Measurements from ENCODE around the gene ADA.
"Not testable (repeated sequence)": the region's sequence is repeated elsewhere in the genome, so short reads cannot be mapped to it uniquely, and the experiment has no call there.

ADA gene

DNA sequence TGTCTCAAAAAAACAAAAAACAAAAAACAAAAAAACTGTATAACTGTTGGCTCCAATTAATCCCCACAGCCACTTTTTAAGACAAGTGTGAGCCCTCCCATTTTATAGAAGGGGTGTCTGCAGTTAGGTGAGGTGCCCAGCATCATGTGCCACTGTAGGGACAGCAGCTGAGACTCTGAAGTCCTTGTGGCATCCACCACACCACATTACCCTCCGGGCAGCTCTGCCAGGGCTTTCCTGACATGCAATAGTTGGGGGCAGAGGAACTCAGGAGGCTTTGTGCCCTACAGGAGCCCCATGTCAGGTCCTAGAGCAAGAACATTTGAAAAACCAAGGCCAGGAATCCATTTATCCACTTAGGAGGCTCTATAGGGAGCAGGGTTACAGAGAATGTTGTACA, 51.8 kb downstream of the ADA start:
- DNase-seq (ENCODE audit: low read depth): no peak

DNA sequence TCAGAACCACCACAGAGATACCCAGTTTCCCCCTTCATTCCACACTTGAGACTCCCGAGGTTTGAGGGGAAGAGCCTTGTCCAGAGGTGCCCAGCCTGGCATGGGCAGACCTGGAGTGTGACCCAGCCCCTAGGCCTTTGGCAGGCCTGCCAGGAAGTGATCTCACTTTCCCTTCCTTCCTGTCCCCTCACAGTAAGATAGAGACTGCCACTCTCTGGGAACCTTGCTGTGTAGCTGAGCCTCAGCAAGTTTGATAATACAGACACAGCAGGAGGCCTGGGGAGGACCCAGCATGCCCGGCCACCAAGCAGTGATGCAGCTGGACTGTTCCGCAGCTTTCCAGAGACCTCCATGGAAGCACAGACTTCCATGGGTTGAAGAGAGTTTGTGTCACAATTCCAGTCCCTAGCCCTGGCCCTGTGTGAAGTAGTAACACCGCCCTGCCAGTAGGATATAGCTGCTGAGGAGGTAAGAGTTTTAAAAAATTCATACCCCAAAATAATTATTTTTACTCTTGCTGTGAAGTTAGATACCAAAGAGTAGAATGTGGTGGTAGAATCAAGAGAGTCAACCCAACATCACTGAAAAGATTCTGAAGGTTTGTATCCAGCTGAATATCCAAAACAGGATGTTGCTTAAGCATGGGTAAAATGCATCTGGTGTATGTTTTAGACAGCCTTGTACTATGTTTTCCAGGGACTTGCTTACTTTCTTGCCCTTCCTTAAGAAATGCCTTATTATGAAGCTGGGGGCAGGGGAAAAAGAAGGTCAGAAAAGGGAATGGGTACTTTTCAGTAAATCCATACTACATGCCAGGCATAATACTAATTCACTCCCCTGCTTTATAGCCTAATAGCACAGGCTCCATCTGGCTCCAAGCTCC, 52.8 kb downstream of the ADA start:
- no peak for DNase-seq (ENCODE audit: low read depth)

DNA sequence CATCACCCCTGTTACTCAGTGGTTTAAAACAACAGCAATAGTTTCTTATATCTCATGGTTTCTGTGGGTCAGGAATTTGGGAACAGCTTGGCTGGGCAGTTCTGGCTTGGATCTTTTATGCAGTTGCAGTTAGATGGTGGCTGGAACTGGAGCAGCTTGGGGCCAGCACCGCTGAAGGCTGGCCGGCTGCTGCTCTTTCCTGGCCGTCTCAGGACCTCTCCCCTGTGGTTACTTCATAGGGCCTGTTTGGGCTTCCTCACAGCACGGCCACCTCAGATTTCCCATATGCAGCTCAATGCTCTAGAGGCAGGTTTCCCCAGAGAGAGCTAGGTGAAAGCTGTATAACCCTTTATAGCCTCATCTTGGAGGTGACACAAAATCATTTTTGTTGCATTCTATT, 53.6 kb downstream of the ADA start:
- DNase-seq (ENCODE audit: low read depth): no peak

DNA sequence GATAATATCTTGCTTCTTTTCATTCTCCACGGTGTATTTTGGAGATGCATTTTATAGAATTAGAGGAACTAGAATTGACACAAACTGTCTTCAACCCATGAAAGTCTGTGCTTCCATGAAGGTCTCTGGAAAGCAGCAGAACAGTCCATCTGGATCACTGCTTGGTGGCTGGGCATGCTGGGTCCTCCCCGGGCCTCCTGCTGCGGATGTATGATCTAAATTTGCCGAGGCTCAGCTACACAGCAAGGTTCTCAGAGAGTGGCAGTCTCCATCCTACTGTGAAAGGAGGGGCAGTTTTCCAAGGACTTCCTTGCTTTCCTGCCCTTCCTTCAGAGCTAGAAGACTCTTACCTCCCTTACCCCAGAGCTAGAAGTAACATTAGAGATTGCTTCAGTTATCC, 54.0 kb downstream of the ADA start:
- no peak for DNase-seq (ENCODE audit: low read depth)

DNA sequence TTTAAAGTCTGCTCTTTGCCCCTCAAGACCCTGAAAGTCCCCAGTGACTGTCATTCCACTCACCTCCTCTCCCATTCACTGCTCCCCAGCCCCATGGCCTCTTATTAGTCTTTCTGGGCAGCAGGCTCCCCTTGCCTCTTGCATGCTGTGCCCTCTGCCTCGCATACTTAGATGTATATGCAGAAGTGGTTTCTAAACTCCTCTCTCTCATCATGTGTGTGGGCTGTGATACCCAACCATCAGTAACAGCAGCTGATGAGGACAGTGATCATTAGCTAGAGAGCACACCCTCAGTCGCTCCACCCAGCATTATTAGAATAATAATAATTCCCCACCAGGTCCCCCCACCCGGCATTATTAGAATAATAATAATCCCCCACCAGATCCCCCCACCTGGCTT, 54.6 kb downstream of the ADA start:
- no peak for DNase-seq (ENCODE audit: low read depth)

DNA sequence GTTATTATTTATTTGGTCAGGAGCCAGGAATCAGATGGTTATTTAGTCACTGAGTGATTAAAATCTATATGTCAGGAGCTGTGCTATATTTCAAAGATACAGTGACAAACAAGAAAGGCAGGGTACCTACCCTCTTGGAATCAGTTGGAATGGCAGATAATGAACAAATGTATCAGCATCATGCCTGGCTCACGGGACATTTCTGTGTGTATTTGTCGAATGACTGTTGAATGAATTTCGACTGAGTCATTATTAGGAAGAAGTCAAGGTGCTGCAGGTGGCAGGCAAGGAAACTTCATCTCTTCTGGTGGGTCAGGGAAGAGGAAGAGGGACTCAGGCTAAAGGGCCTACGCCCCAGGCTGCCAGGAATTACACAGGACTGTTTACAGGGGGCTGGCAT, 55.5 kb downstream of the ADA start:
- no peak for DNase-seq (ENCODE audit: low read depth)

DNA sequence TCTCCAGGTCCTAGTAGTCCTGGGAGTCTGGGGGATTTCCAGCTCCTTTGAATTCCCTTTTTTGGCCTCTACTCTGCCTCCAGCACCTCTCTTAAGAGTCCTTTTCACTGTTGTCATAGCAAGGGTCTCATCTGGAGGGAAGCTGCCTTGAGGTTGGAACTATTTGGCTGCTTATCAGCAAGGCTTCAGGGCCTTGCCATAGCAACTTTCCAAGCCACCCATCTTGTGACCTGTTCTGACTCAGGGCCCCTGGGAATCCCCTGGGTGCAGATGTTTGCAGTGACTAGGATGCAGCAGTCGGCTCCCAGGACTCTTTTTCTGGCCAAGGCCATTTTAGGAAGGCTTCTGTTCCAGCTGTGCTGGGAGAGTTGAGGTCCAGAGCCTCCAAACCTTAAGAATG, 56.8 kb downstream of the ADA start:
- DNase-seq (ENCODE audit: low read depth): no peak

DNA sequence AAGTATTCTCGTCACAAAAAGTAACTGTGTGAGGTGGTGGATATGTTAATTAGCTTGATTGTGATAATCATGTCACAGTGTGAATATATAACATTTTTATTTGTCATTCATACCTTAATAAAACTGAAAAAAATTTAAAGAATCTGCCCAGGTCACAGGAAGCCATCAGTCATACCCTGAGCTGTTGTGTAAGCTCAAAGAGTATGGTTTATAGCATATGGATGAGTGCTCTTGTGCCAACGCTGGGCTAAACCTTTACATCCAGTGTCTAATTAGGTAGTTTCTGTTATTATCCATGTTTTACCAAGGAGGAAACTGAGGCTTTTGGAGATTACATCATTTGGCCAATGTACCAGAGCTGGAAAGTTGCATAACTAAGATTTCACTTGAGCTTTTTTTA, 57.7 kb downstream of the ADA start:
- no peak for DNase-seq (ENCODE audit: low read depth)

DNA sequence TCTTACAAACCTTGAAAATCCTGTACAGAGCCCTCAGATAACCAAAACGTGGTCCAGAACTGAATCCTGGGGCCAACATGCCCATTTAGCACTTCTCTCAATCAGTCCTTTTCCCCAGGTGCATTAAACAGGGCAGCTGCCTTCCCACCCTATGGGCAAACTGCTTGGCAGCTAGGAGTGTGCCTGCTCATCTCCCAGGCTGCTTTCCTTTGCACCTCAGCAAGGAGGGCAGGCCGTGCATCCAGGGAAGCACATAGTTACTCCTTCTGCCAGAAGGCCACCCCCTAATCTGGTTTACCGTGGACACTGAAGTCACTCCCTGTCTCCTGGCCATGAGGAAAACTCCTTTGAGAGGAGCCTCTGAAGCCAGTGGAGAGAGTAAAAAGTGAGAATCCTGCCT, 59.1 kb downstream of the ADA start:
- no peak for DNase-seq (ENCODE audit: low read depth)

DNA sequence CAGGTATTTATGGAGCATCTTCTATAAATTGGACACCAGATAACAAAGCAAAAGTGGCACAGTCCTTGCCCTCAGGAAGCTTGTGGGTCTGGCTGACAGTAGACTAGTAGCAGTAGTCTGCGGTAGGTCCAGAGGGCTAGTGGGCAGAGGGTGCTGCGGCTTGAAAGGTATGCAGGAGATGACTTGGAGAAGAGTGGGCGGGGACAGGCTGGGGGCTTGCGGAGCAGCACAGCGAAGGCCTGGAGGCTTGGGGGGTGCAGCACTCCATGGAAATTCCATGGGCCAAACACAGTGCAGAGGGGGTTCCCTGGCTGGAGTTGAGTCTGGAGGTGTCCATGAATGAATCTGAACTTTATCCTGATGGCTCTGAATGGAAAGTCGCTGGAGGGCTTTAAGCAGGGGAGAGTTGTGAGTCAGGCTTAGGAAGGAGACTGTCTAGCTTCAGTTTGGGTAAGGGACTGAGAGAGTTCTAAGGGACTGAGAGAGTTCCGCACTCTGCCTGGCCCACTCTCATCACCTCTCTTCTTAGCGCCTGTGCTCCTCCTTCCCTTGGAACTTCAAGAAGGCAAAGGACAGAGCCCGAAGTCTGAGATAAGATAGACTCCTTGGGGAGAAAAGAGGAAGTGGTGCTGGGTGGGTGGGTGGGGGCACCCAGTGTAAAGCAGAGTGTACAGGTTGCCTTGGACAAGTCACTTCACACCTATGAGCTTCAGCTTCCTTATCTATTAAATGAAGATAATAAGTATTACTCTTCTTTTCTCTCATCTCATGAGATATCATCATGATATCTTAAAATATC, 60.3 kb downstream of the ADA start:
- no peak for DNase-seq (ENCODE audit: low read depth)

DNA sequence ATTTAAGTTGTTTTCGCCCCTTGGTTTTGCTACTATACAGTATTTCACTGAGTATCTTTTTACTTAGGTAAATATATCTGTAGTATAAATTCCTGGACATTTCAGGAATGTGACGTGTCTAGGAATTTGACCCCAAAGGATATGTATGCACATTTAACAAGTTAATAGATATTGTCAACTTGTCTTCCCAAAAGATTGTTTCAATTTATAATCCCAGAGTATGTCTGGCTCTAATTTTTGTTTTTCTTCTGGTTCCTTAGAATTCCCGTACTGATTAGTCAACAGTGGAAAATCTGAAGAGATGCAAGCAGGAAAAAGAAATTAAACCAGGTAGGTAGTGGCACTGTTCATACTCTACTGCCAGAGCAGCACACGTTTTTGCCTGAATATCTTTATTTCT, 62.0 kb downstream of the ADA start:
- no peak for DNase-seq (ENCODE audit: low read depth)

DNA sequence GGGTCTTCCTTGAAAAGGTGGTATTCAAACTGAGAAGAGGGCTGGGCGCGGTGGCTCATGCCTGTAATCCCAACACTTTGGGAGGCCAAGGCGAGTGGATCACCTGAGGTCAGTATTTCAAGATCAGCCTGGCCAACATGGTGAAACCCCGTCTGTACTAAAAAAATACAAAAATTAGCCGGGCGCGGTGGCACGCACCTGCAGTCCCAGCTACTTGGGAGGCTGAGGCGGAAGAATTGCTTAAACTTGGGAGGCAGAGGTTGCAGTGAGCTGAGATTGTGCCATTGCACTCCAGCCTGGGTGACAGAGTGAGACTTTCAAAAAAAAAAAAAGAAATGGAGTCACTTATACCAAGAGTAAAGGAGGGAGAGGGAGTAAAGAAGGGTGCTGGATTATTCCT, 63.2 kb downstream of the ADA start:
- not testable (repeated sequence) for DNase-seq (ENCODE audit: low read depth)

DNA sequence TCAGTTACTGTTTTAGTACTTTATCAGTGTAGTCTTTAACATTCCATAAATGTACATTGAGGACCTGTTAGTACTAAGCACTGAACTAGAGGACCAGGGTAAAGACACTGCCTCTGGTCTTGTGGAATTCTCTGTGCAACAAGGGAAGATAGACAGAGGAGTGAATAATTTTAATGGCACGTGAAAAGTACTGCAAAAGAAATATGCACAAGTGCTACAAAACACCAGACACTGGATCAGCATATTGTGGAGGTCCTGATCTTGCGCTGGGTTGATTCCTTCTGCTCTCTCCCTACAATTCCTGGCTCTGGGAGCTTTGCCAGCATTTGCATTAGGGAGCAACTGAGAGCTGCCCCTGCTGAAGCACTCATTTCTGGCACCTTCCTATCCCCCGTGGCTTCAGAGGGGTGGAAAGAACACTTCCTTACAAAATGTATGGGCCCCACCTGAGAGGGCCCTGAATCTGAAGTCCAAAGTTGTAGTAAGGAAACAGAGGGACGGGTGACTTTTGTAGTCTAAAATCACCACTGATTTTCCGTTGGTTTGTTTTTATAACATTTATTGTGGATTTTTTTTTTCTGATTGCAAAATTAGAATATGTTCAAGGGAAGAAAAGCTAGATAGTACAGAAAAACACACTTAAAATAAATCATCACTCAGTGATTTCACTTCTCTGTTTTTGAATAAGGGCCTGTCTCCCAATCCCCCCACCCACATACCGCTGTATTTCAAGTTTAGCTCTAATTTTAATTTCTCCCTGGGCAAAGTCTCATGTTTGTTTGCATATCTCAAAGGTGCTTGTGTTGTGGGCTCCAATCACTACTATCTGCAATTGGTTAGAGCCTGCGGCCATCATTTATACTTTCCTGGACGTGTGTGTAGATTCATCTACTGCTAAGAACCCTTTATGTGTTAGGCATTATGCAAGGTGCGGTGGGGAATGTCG, 64.2 kb downstream of the ADA start:
- DNase-seq (ENCODE audit: low read depth): no peak

DNA sequence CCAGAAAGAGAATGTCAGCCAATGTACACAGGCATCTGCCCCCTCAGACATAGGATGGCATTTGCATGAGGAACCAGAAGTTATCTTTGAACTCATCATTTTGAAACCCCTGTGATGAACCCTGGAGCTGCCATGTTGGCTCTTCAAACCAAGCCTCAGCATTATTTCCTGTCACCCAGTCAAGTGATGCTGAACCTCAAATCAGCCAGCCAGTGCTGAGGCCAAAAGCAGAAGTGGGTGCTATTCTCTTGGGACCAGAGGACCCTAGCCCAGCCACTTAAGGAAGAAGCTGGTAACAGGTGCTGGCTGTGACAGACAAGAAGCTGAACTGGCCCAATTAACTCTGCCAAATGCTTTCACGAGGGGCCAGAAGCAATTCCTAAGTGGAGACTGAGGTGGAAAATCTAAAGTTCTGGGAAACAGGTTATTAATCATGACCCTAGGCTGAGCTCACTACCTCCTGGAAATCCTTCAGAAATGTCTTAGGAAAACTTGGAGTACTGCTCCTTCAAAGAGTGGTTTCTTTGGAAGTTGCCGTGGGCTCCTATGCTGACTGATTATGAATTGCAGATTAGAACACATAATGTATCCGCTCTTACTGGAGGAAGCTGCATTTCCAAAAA, 65.1 kb downstream of the ADA start:
- DNase-seq (ENCODE audit: low read depth): no peak

DNA sequence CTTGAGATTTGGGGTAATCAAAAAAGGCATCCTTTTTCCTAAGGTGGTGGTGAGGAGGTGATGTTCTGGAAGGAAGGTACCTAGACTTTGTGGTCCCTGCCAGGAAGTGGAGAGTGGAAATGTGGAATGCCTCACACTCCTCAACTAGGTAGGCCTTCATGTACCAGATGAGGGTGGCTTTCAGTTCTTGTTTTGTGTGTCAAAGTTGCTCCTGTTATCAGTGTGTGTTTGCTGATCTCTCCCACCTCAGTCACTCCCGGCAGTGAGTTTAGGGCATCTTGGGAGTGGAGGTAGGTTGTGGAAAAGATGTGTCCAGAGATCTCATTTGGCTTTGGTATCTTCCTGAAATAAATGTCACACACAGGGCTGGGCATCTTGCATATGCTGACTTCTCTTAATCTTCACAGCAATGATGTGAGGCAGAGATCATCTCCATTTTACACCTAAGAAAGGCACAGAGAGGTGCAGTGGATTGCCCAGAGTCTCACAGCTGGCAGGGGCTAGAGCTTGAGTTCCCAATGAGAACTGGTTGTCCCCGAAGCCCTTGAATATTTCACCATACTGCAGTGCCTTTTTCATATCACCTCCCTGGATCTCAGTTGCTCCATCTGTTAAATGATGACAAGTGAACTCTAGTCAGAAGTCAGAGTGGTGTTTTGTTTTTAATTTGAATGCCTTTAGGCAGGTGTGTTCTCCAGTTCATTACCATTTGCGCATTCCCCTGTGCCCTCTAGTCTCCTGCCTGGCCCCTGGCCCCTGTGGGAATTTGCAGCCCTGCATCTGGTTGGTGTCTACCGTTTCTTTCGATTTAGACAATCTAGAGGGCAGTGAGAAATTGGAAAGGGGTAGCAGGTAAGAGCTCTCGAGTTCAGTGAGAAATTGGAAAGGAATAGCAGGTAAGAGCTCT, 66.2 kb downstream of the ADA start:
- no peak for DNase-seq (ENCODE audit: low read depth)

DNA sequence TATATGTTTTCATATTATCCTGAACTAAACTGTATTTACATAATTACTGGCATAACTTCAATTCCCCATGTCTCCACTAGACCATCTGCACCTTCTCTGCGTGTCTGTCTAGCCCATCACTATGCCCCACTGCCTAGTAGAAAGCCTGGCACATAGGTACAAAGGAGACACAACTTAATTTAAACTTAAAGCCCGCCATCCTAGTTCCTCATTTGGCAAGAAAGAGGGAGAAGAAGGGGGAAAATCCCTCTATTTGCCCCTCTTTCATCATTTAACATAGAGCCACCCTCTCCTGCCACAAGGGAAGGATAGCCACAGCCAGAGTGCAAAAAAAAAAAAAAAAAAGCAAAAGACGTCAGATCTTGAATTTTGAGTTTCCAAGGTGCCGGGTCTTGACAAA, 67.3 kb downstream of the ADA start:
- DNase-seq (ENCODE audit: low read depth): no peak

DNA sequence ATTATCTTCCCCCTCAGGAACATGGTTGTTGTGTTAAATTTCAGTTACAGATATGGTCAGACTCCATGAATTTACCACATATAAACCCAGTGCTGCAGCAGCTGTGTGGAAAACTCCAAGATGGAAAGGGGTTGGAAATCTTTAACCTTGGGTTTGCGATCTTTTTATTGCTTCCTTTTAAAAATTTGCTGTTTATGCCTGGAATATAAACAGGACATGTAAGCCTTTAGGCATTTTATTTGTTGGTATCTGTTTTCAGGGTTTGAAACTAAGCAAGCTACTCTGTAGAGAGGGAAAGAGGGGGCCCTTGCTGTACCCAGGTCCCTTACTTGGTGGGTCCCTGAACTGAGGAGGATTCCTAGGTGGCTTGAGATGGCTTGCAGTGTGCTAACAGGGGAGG, 68.3 kb downstream of the ADA start:
- DNase-seq (ENCODE audit: low read depth): no peak

DNA sequence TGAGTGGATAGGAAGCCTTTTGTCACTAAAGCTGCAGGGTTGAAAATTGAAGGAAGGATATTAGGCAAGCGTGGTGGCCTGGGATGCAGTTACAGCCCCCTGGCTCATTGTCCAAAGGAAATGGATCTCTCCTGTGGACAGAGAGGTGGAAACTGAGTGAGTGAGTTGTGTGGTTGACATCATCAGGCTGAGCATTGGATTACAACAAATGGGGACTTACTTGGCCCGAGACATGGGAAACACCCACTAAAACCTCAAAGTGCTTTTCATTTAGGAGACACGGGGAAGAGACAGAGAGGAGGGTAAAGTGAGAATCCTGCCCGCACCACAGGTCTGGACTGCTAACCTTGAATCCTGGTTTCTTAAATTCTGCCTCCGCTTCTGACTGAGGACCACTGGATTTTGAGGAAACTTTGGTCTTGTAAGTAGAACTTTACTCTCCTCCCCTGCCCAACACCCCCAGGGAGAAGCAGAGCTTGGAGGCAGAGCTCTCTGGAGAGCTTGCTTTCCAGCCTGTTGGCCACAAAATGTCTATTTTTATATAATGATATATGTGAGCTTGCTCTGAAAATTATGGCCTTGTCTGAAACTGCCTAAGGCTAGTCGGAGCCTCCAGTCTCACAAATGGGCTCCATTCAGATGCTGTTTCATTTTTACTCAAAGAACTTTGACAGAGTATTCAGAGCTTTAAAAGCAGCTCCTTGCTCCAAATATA, 69.0 kb downstream of the ADA start, which contains the start of gene PKIG:
PKIG (plus strand) TSS at position 269 of the 715 bp plus-strand sequence. CDS start 31,978 bp downstream, outside the sequence.
- DNase-seq (ENCODE audit: low read depth): no peak

DNA sequence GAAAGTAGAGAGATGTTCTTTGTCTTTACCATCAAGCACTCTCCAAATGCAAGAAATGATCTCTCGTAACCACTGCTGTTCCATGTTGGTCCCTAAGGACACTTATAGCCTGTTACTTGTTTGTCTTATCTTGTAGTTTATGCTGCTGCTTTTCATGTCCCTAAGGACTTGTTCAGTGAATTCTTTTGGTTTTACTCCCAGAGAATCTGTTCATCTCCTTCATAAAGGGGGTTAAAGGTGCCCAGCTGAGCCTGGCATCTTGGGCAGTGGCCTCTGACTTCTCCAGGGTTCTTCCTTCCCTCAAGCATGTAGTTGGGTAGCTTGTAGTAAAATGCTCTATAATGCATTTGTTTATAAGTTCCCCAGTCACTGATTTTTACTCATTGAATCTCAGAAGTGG, 70.0 kb downstream of the ADA start:
- DNase-seq (ENCODE audit: low read depth): no peak

All from stimulated activated CD8-positive, alpha-beta memory T cell treated with anti-CD3 and anti-CD28 coated beads, Interleukin-7, amount 100 ng/mL, for 24 hours (primary cell).